Keratinocyte (primary cell): Measurements from ENCODE around the gene PTP4A2.

Source experiments
- EZH2 ChIP-seq: IDR thresholded peaks from one replicate; pipeline ENCODE4 v1.6.1; 2012; ENCODE audit warnings: inconsistent platforms, mild to moderate bottlenecking, low read length, moderate library complexity
- TF ChIP-seq, protein P1 (sequence below), 3 experiments: IDR thresholded peaks in 1 of 3; conservative IDR thresholded peaks in 1 of 3; optimal IDR thresholded peaks in 1 of 3; 2 replicates in 2 of 3; 3 replicates in 1 of 3; pipeline versions ENCODE3 to v1.5.1; 2011; ENCODE audit warnings: low read length in 3 of 3, mild to moderate bottlenecking in 3 of 3, moderate library complexity in 2 of 3, control low read depth in 1 of 3, inconsistent platforms in 1 of 3; ENCODE audit not compliant: insufficient read depth in 2 of 3; ENCODE audit errors: extremely low read depth in 1 of 3

DNA sequence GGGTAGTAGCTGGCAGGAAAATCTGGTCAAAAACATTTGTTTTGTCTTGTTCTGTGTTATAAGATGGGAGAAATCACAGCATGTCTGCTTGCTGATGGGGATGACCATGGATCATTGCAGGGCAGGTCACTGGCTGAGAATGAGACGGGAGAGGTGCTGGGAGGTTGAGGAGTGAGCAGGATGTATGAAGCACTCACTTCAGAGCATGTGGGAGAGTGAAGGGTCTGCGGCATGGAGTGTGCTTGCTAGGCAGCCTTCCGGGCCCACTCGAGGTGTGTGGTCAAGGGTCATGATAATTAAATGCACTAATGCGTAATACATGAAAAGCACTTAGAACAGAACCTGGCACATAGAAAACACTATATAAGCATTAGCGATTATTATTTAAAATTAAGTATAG is 80.3 kb downstream of the PTP4A2 start:
- TF ChIP-seq, protein P1, sequence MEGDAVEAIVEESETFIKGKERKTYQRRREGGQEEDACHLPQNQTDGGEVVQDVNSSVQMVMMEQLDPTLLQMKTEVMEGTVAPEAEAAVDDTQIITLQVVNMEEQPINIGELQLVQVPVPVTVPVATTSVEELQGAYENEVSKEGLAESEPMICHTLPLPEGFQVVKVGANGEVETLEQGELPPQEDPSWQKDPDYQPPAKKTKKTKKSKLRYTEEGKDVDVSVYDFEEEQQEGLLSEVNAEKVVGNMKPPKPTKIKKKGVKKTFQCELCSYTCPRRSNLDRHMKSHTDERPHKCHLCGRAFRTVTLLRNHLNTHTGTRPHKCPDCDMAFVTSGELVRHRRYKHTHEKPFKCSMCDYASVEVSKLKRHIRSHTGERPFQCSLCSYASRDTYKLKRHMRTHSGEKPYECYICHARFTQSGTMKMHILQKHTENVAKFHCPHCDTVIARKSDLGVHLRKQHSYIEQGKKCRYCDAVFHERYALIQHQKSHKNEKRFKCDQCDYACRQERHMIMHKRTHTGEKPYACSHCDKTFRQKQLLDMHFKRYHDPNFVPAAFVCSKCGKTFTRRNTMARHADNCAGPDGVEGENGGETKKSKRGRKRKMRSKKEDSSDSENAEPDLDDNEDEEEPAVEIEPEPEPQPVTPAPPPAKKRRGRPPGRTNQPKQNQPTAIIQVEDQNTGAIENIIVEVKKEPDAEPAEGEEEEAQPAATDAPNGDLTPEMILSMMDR (optimal IDR thresholded peaks at IDR 0.05 in 1 of 3, IDR thresholded peaks at IDR 0.05 in 1 of 3, conservative IDR thresholded peaks at IDR 0.05 in 1 of 3; ENCODE audit: extremely low read depth in 1 of 3, insufficient read depth in 2 of 3, low read length in 3 of 3), result no peak
- no peak for TF ChIP-seq EZH2
